ENCODE data around the gene CDAN1.

GRCh38 chr15:42696626-42697025 lies 40.3 kb downstream of the CDAN1 start:
- TF ChIP-seq CTCF (conservative IDR thresholded peaks at IDR 0.05; ENCODE audit: low read length) (no peak), EZH2phosphoT487 (IDR thresholded peaks at IDR 0.05; ENCODE audit: borderline replicate concordance) (no peak)
